Endothelial cell of umbilical vein (primary cell): ENCODE measurements around the gene EYS. TPM values are rescaled to one million over a fixed set of nuclear protein-coding genes. Genes with fewer than 3 reads are reported as not detected.

ENCODE experiments used
- BruUV-seq: library from RNA; stranded (reverse); fragments of 400-500 nt; replicated peaks from 2 replicates; lab custom pipeline; 2021; lab: Mats Ljungman, UMichigan
- CTCF ChIA-PET: fragments of 300-600, 350-600 bp; sonication (Branson Sonifier 250); formaldehyde crosslinking; loops from one replicate; lab custom pipeline; 2021; ENCODE audit warnings: antibody characterized with exemption, inconsistent platforms; lab: Charles Lee
- POLR2A ChIA-PET: fragments of 300-600, 350-600 bp; sonication (Branson Sonifier 250); formaldehyde crosslinking; loops from one replicate; lab custom pipeline; 2021; ENCODE audit warnings: antibody characterized with exemption, inconsistent platforms; lab: Charles Lee
- DNase-seq: peaks from one replicate; pipeline ENCODE4 v3.0.0-alpha.2; 2011; ENCODE audit warnings: low read depth, low spot score
- FAIRE-seq: peaks from 2 replicates; lab custom pipeline; 2011; peaks lifted over from hg19 to GRCh38; lab: Jason Lieb, UNC
- H2AFZ ChIP-seq: 2 replicates; pipeline ENCODE4 v1.6.0; 2012; ENCODE audit warnings: low read depth, low read length, control low read depth, inconsistent platforms
- H3K27ac ChIP-seq: 2 replicates; pipeline ENCODE4 v1.5.1; 2011; ENCODE audit warnings: low read depth, mild to moderate bottlenecking, control low read depth, low read length, moderate library complexity; ENCODE audit not compliant: insufficient read depth
- H3K27me3 ChIP-seq, 2 experiments: 2 replicates each; pipeline versions ENCODE4 v1.6.0 to v1.6.1; 2011; ENCODE audit warnings: low read length in 2 of 2, mixed read lengths in 1 of 2; ENCODE audit not compliant: control insufficient read depth in 2 of 2, insufficient read depth in 2 of 2
- H3K36me3 ChIP-seq, 2 experiments: 2 replicates in 1 of 2; 3 replicates in 1 of 2; pipeline ENCODE4 v1.5.1; 2011; ENCODE audit warnings: low read length in 2 of 2, mild to moderate bottlenecking in 1 of 2, moderate library complexity in 1 of 2; ENCODE audit not compliant: control insufficient read depth in 2 of 2, insufficient read depth in 2 of 2; ENCODE audit errors: extremely low read depth in 1 of 2
- H3K4me1 ChIP-seq: 3 replicates; pipeline ENCODE4 v1.5.1; 2011; ENCODE audit warnings: mild to moderate bottlenecking, low read length; ENCODE audit not compliant: control insufficient read depth, insufficient read depth; ENCODE audit errors: extremely low read depth
- H3K4me2 ChIP-seq: 2 replicates; pipeline ENCODE4 v1.6.1; 2011; ENCODE audit warnings: low read length, control low read depth, mixed read lengths; ENCODE audit not compliant: insufficient read depth
- H3K4me3 ChIP-seq, 3 experiments: fragments of 200-600 bp in 1 of 3; sonication (generic), shearing (Covaris generic) in 1 of 3; replicated peaks in 1 of 3; 2 replicates each; pipeline ENCODE4 v1.5.1; 2011 to 2016; ENCODE audit warnings: control low read depth in 3 of 3, low read length in 3 of 3, mild to moderate bottlenecking in 2 of 3, inconsistent platforms in 1 of 3, low read depth in 1 of 3, moderate library complexity in 1 of 3; ENCODE audit not compliant: insufficient read depth in 1 of 3
- H3K79me2 ChIP-seq: 2 replicates; pipeline ENCODE4 v1.6.0; 2012; ENCODE audit warnings: low read length, inconsistent platforms; ENCODE audit not compliant: control insufficient read depth, insufficient read depth
- H3K9ac ChIP-seq: replicated peaks from 2 replicates; pipeline ENCODE3; 2011; ENCODE audit warnings: low read length, control low read depth; ENCODE audit not compliant: insufficient read depth; ENCODE audit errors: extremely low read depth
- H3K9me1 ChIP-seq: replicated peaks from 3 replicates; pipeline ENCODE4 v1.6.0; 2011; ENCODE audit warnings: mild to moderate bottlenecking, low read length; ENCODE audit not compliant: control insufficient read depth, insufficient read depth; ENCODE audit errors: extremely low read depth
- H3K9me3 ChIP-seq: replicated peaks from 2 replicates; pipeline ENCODE4 v1.5.1; 2012; ENCODE audit warnings: low read length, inconsistent platforms; ENCODE audit not compliant: control insufficient read depth, insufficient read depth
- H4K20me1 ChIP-seq: replicated peaks from 2 replicates; pipeline ENCODE3; 2011; ENCODE audit warnings: mild to moderate bottlenecking, low read length; ENCODE audit not compliant: control insufficient read depth, insufficient read depth; ENCODE audit errors: extremely low read depth
- EZH2 ChIP-seq: IDR thresholded peaks from 2 replicates; pipeline ENCODE4 v1.6.1; 2012; ENCODE audit warnings: borderline replicate concordance, low read depth, mild to moderate bottlenecking, moderate library complexity, low read length, inconsistent platforms; ENCODE audit not compliant: severe bottlenecking
- FOS ChIP-seq: IDR thresholded peaks from 2 replicates; pipeline ENCODE4 v1.6.1; 2011; ENCODE audit warnings: mild to moderate bottlenecking, low read length, moderate library complexity, borderline replicate concordance; ENCODE audit not compliant: insufficient read depth
- GATA2 ChIP-seq: IDR thresholded peaks from 2 replicates; pipeline ENCODE4 v1.7.0; 2011; ENCODE audit warnings: low read depth, mild to moderate bottlenecking, moderate library complexity, mixed read lengths, low read length; ENCODE audit not compliant: insufficient read length, insufficient read depth
- JUN ChIP-seq: IDR thresholded peaks from 2 replicates; pipeline ENCODE4 v1.6.1; 2011; ENCODE audit warnings: borderline replicate concordance, low read depth; ENCODE audit not compliant: insufficient read length, insufficient read depth
- MYC ChIP-seq: IDR thresholded peaks from one replicate; pipeline ENCODE4 v1.6.1; 2011; ENCODE audit warnings: mild to moderate bottlenecking, low read depth, low read length
- POLR2A ChIP-seq: IDR thresholded peaks from 2 replicates; pipeline ENCODE4 v1.6.1; 2012; ENCODE audit warnings: low read depth, mild to moderate bottlenecking, control low read depth, low read length
- POLR2AphosphoS5 ChIP-seq: IDR thresholded peaks from 2 replicates; pipeline ENCODE4 v1.6.1; 2012; ENCODE audit warnings: low read depth, mild to moderate bottlenecking, control low read depth, low read length, moderate library complexity; ENCODE audit not compliant: insufficient read depth
- dilution Hi-C: fragments of 300-500 bp; cut with MboI; formaldehyde crosslinking; loops from one replicate; pipeline ENCODE4 v1.15.0; 2019; ENCODE audit warnings: low sequenced_read_pairs; ENCODE audit not compliant: extremely low pct_ligation_motif_present
- intact Hi-C: fragments of 100-400 bp; cut with micrococcal nuclease; formaldehyde crosslinking; loops from one replicate; pipeline ENCODE4 v1.10.0; 2022
- polyA plus RNA-seq, 4 experiments: library from polyadenylated mRNA; depleted of rRNA in 3 of 4; stranded (reverse) in 3 of 4; unstranded in 1 of 4; fragments of >200 nt; gene quantifications; 2 replicates each; pipeline versions ENCODE4 v1.2.1 to v1.2.3, GENCODE V29; 2011 to 2012; ENCODE audit warnings: missing spikeins in 1 of 4
- total RNA-seq: library from RNA; stranded (reverse); gene quantifications from 2 replicates; pipeline ENCODE4 v1.2.3, GENCODE V29; 2021
- TF ChIP-seq, protein P1 (sequence below): IDR thresholded peaks from 2 replicates; pipeline ENCODE4 v1.6.1; 2011; ENCODE audit not compliant: insufficient read depth, insufficient read length
- TF ChIP-seq, protein P2 (sequence below), 2 donors: IDR thresholded peaks; 1 replicate in 1 of 2; 2 replicates in 1 of 2; pipeline ENCODE4 v1.5.1; 2011; ENCODE audit warnings: low read length in 2 of 2, mild to moderate bottlenecking in 2 of 2, moderate library complexity in 2 of 2, control low read depth in 1 of 2, inconsistent platforms in 1 of 2, low read depth in 1 of 2; ENCODE audit not compliant: insufficient read depth in 1 of 2; ENCODE audit errors: extremely low read depth in 1 of 2

EYS gene
- total and polyA plus RNA-seq, 2 donors (not counting 3 experiments of a cell fraction or from before 2014, with no cell fraction given): 0.01 to 0.27 TPM

DNA sequence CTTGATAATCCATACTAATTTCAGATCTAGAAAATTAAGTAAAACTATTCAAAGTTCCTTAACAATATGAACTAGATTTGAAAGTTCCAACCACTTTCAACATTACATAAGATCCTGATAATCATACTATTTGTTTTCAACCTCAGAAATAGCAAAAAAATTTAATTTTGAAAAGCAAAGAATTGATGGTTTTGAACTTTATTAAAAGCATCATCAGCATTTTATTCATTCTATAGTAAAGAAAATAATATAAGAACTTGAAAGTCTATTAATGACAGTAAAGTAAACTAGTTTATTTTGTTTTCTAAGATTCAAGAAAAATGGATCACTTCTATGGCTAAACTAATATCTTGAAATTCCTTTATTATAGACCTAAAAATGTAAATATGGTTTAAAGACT is 26.8 kb downstream of the EYS start:
- Histone ChIP-seq H3K9me3 (no peaks in the 10 kb centered on the region), H3K4me3 (no peak overlapping the region), H3K27me3 (no peaks in the 10 kb centered on the region), H3K36me3 (no peaks in the 10 kb centered on the region), H2AFZ (no peak overlapping the region), H3K79me2 (no peaks in the 10 kb centered on the region), H3K9me1 (no peaks in the 10 kb centered on the region), H4K20me1 (no peaks in the 10 kb centered on the region), H3K4me2 (no peak overlapping the region), H3K9ac (no peak overlapping the region), H3K4me1 (no peaks in the 10 kb centered on the region), H3K27ac (no peak overlapping the region)
- POLR2A ChIA-PET: no interaction called here
- intact Hi-C loops: no loop called here
- no TSS peak for BruUV-seq
- no peak for FAIRE-seq
- DNase-seq: no peak
- dilution Hi-C loops: no loop called here
- TF ChIP-seq FOS (no peak), POLR2AphosphoS5 (no peak)
- CTCF ChIA-PET: no interaction called here

DNA sequence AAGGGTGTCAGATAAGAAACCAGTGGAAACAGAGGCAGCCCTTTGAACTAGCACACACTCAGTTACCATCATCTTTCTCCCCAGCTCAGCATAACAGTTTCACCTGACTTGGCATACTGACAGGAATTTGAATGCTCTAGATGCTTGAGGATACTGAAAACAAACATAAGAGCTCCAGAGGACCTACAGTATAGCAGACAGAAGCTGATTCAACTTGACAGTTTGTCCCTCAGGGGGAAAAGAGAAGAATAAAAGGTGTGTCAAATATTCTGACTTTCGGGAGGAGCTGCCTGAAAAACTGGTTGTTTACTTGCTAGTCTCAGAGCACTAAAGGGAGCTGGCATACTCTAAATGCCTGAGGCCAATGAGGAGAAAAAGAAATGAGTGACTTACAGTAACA is 35.1 kb downstream of the EYS start:
- intact Hi-C loops: no loop called here
- no peak for FAIRE-seq

More for the DNA sequence above, 35.1 kb downstream of the EYS start:
- TF ChIP-seq EZH2 (no peak), GATA2 (no peak), POLR2A (no peak), POLR2AphosphoS5 (no peak), JUN (no peak), MYC (no peak), FOS (no peak)
- TF ChIP-seq, protein P1, sequence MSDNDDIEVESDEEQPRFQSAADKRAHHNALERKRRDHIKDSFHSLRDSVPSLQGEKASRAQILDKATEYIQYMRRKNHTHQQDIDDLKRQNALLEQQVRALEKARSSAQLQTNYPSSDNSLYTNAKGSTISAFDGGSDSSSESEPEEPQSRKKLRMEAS: no peak
- TF ChIP-seq, protein P2, sequence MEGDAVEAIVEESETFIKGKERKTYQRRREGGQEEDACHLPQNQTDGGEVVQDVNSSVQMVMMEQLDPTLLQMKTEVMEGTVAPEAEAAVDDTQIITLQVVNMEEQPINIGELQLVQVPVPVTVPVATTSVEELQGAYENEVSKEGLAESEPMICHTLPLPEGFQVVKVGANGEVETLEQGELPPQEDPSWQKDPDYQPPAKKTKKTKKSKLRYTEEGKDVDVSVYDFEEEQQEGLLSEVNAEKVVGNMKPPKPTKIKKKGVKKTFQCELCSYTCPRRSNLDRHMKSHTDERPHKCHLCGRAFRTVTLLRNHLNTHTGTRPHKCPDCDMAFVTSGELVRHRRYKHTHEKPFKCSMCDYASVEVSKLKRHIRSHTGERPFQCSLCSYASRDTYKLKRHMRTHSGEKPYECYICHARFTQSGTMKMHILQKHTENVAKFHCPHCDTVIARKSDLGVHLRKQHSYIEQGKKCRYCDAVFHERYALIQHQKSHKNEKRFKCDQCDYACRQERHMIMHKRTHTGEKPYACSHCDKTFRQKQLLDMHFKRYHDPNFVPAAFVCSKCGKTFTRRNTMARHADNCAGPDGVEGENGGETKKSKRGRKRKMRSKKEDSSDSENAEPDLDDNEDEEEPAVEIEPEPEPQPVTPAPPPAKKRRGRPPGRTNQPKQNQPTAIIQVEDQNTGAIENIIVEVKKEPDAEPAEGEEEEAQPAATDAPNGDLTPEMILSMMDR (IDR thresholded peaks at IDR 0.05; ENCODE audit: extremely low read depth in 1 of 2, insufficient read depth in 1 of 2, low read depth in 1 of 2, low read length in 2 of 2): no peak
- no peaks in the 10 kb centered on the region for H3K4me1 ChIP-seq
- no peaks in the 10 kb centered on the region for H3K9me1 ChIP-seq
- ChIA-PET CTCF (no interaction called here), POLR2A (no interaction called here)
- no peaks in the 10 kb centered on the region for H3K9me3 ChIP-seq
- no peak overlapping the region for H3K27ac ChIP-seq
- H3K4me2 ChIP-seq: no peak overlapping the region
- no peak overlapping the region for H3K4me3 ChIP-seq
- no peaks in the 10 kb centered on the region for H3K36me3 ChIP-seq
- no peaks in the 10 kb centered on the region for H4K20me1 ChIP-seq
- H3K79me2 ChIP-seq: no peaks in the 10 kb centered on the region
- DNase-seq: no peak
- no peaks in the 10 kb centered on the region for H3K27me3 ChIP-seq
- H3K9ac ChIP-seq: no peak overlapping the region
- BruUV-seq: no TSS peak
- dilution Hi-C loops: no loop called here
- no peak overlapping the region for H2AFZ ChIP-seq
